HG02970 (cell line): ENCODE results near the gene NSMF.
"Not testable (repeated sequence)": the region's sequence is repeated elsewhere in the genome, so short reads cannot be mapped to it uniquely, and the experiment has no call there.

Experiments
- ATAC-seq: cut with Tn5 transposase; IDR thresholded peaks from one replicate; pipeline ENCODE4 v1.9.1; 2021; ENCODE audit warnings: mild to moderate bottlenecking, moderate library complexity, moderate number of reproducible peaks; ENCODE audit not compliant: unreplicated experiment, low FRiP score

Gene NSMF

GRCh38 chr9:137477778-137478612, 18.9 kb upstream of the NSMF start:
- no peak for ATAC-seq

- ATAC-seq = no peak
Measured at GRCh38 chr9:137476856-137477255, 17.7 kb upstream of the NSMF start.

- ATAC-seq = no peak
Measured at GRCh38 chr9:137475666-137476065, 16.5 kb upstream of the NSMF start.

GRCh38 chr9:137474271-137474670, 15.1 kb upstream of the NSMF start:
- ATAC-seq = no peak

GRCh38 chr9:137470785-137471184, 11.7 kb upstream of the NSMF start:
- ATAC-seq = no peak

- ATAC-seq = no peak
Measured at GRCh38 chr9:137467896-137468295, 8.8 kb upstream of the NSMF start.

GRCh38 chr9:137467161-137467581, 8.0 kb upstream of the NSMF start:
- ATAC-seq = no peak

- ATAC-seq = not testable (repeated sequence)
Measured at GRCh38 chr9:137466389-137467085, 7.4 kb upstream of the NSMF start.

- ATAC-seq = no peak
Measured at GRCh38 chr9:137465720-137466388, 6.7 kb upstream of the NSMF start.

- no peak for ATAC-seq
Measured at GRCh38 chr9:137465000-137465719, 6.0 kb upstream of the NSMF start.

GRCh38 chr9:137464291-137464999, 5.3 kb upstream of the NSMF start:
- ATAC-seq = no peak

GRCh38 chr9:137463931-137464290, 4.8 kb upstream of the NSMF start:
- no peak for ATAC-seq

GRCh38 chr9:137462986-137463930, 4.1 kb upstream of the NSMF start:
- no peak for ATAC-seq

- ATAC-seq = no peak
Measured at GRCh38 chr9:137462396-137462985, 3.4 kb upstream of the NSMF start.

- no peak for ATAC-seq
Measured at GRCh38 chr9:137461663-137462395, 2.7 kb upstream of the NSMF start.

- no peak for ATAC-seq
Measured at GRCh38 chr9:137461316-137461662, 2.2 kb upstream of the NSMF start.

GRCh38 chr9:137460363-137461315, 1.5 kb upstream of the NSMF start:
- ATAC-seq = no peak
